GM12878 (cell line): ENCODE results near the gene LAMC3. TPM values are rescaled to one million over a fixed set of nuclear protein-coding genes. Genes with fewer than 3 reads are reported as not detected.

Experiments used
- CUX1 ChIP-seq: IDR thresholded peaks from 2 replicates; pipeline ENCODE4 v1.6.1; 2012; ENCODE audit warnings: improper control_type of control experiment, low read depth, low read length; ENCODE audit not compliant: insufficient replicate concordance
- ZBTB11 ChIP-seq: fragments of 450-650 bp; formaldehyde crosslinking; IDR thresholded peaks from 2 replicates; pipeline ENCODE4 v1.5.0; 2022; ENCODE audit warnings: mild to moderate bottlenecking, missing genetic modification characterization
- polyA plus RNA-seq, 11 experiments: library from polyadenylated mRNA; depleted of rRNA in 4 of 11; unstranded in 6 of 11; stranded (reverse) in 5 of 11; fragments of >200 nt; fragmentation: Nextera tagmentation in 4 of 11; fragmentation: Illumina TruSeq in 1 of 11; extraction: Ambion mirVana in 4 of 11; extraction: Trizol in 1 of 11; gene quantifications; 1 replicate in 1 of 11; 2 replicates in 10 of 11; pipeline versions ENCODE4 v1.2.1 to v1.2.3, GENCODE V29; 2011 to 2016; ENCODE audit warnings: inconsistent platforms in 2 of 11, missing spikeins in 2 of 11, low read depth in 1 of 11
- total RNA-seq, 4 experiments: library from RNA; depleted of rRNA in 3 of 4; stranded (reverse); fragments of >200 nt in 3 of 4; fragmentation: Illumina TruSeq in 1 of 4; extraction: Trizol in 1 of 4; gene quantifications; 2 replicates each; pipeline versions ENCODE4 v1.2.1 to v1.2.3, GENCODE V29; 2013 to 2021

Gene LAMC3
- total and polyA plus RNA-seq, 10 of the 15 experiments (the other 5 are each of a cell fraction or from before 2014, with no cell fraction given): under 0.01 to 0.08 TPM; not detected in 8

GRCh38 chr9:131028221-131028884 is 19.4 kb downstream of the LAMC3 start (continued):
- no peak for TF ChIP-seq CUX1
- TF ChIP-seq ZBTB11: no peak
